ENCODE results near the gene ADD2. TPM values are rescaled to one million over a fixed set of nuclear protein-coding genes. Genes with fewer than 3 reads are reported as not detected.

Gene ADD2
- 138 and 223 TPM in 2 replicates for total RNA-seq (2014; rRNA removed; shearing (Covaris generic))
- 34.6 and 40.2 TPM in 2 replicates for polyA plus RNA-seq (2016; fragmentation: Nextera tagmentation; extraction: Ambion mirVana)
- long read RNA-seq, full-length matches to known transcripts = 8 of 19 reads
- long read RNA-seq, partial matches to known transcripts = 0 of 19 reads
- long read RNA-seq, other reads (novel, unspliced or antisense) = 11 of 19 reads

GRCh38 chr2:70767699-70768589 is at the start of gene ADD2:
TSS of gene ADD2 (minus strand) at chr2:70768200. CDS start at chr2:70706408, 61,792 bp downstream.
- Mint-ChIP-seq H3K4me1 (peaks cover 43% of the 10 kb centered on the region), H3K9me3 (no peaks in the 10 kb centered on the region), H3K27ac (peak within 1 kb of the TSS; percentile 97), H3K27me3 (ENCODE audit: insufficient read depth, low read depth, poor library complexity) (peaks cover 14% of the 10 kb centered on the region), H3K4me3 (peak within 1 kb of the TSS; percentile 94), H3K36me3 (ENCODE audit: low read depth) (peaks cover 14% of the 10 kb centered on the region; the same call in 2 of the 3 replicates)
- peak within 1 kb of the TSS; percentile 71 for H3K4me3 ChIP-seq
- ATAC-seq = peak; percentile 74
- H3K27me3 ChIP-seq (ENCODE audit: insufficient read depth) = no peaks in the 10 kb centered on the region
- H3K4me2 ChIP-seq = peak within 1 kb of the TSS; percentile 91
- peaks cover 41% of the 10 kb centered on the region for H3K79me2 ChIP-seq (replicated peaks; ENCODE audit: insufficient read depth)
- H3K36me3 ChIP-seq (ENCODE audit: insufficient read depth) = no peaks in the 10 kb centered on the region
- DNase-seq (ENCODE audit: low spot score) = peak; percentile 83
- peaks cover 38% of the 10 kb centered on the region for H3K4me1 ChIP-seq (ENCODE audit: insufficient read depth)
- TF ChIP-seq, protein P1, sequence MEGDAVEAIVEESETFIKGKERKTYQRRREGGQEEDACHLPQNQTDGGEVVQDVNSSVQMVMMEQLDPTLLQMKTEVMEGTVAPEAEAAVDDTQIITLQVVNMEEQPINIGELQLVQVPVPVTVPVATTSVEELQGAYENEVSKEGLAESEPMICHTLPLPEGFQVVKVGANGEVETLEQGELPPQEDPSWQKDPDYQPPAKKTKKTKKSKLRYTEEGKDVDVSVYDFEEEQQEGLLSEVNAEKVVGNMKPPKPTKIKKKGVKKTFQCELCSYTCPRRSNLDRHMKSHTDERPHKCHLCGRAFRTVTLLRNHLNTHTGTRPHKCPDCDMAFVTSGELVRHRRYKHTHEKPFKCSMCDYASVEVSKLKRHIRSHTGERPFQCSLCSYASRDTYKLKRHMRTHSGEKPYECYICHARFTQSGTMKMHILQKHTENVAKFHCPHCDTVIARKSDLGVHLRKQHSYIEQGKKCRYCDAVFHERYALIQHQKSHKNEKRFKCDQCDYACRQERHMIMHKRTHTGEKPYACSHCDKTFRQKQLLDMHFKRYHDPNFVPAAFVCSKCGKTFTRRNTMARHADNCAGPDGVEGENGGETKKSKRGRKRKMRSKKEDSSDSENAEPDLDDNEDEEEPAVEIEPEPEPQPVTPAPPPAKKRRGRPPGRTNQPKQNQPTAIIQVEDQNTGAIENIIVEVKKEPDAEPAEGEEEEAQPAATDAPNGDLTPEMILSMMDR (conservative IDR thresholded peaks at IDR 0.05; ENCODE audit: low read depth in 2 of 2) = peak; percentile 19 to 75; a peak in 2 of 4 replicates
- TF ChIP-seq ETS1 (IDR thresholded peaks at IDR 0.05) = no peak
- no peak for TF ChIP-seq EZH2 (IDR thresholded peaks at IDR 0.05; ENCODE audit: low read depth, unreplicated experiment)
- TF ChIP-seq, protein P2, sequence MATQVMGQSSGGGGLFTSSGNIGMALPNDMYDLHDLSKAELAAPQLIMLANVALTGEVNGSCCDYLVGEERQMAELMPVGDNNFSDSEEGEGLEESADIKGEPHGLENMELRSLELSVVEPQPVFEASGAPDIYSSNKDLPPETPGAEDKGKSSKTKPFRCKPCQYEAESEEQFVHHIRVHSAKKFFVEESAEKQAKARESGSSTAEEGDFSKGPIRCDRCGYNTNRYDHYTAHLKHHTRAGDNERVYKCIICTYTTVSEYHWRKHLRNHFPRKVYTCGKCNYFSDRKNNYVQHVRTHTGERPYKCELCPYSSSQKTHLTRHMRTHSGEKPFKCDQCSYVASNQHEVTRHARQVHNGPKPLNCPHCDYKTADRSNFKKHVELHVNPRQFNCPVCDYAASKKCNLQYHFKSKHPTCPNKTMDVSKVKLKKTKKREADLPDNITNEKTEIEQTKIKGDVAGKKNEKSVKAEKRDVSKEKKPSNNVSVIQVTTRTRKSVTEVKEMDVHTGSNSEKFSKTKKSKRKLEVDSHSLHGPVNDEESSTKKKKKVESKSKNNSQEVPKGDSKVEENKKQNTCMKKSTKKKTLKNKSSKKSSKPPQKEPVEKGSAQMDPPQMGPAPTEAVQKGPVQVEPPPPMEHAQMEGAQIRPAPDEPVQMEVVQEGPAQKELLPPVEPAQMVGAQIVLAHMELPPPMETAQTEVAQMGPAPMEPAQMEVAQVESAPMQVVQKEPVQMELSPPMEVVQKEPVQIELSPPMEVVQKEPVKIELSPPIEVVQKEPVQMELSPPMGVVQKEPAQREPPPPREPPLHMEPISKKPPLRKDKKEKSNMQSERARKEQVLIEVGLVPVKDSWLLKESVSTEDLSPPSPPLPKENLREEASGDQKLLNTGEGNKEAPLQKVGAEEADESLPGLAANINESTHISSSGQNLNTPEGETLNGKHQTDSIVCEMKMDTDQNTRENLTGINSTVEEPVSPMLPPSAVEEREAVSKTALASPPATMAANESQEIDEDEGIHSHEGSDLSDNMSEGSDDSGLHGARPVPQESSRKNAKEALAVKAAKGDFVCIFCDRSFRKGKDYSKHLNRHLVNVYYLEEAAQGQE (IDR thresholded peaks at IDR 0.05; ENCODE audit: unreplicated experiment) = no peak
- no peak for TF ChIP-seq ZNF462 (CRISPR knock-in tag; IDR thresholded peaks at IDR 0.05)
- peak; percentile 85 for TF ChIP-seq POLR2AphosphoS5 (IDR thresholded peaks at IDR 0.05; ENCODE audit: low read depth)
- TF ChIP-seq JUNB (IDR thresholded peaks at IDR 0.05; ENCODE audit: unreplicated experiment) = no peak
- no peak for TF ChIP-seq ZNF114 (CRISPR knock-in tag; IDR thresholded peaks at IDR 0.05)
- TF ChIP-seq EZH2phosphoT487 (IDR thresholded peaks at IDR 0.05; ENCODE audit: unreplicated experiment) = no peak
- H3K9me2 ChIP-seq (ENCODE audit: insufficient read depth) = peaks cover 7% of the 10 kb centered on the region; the same call in 1 of the 2 replicates
- peak within 1 kb of the TSS; percentile 98 for H3K27ac ChIP-seq (ENCODE audit: low read depth)
- H4K20me1 ChIP-seq (replicated peaks; ENCODE audit: insufficient read depth) = peaks cover 13% of the 10 kb centered on the region
- peaks cover 6% of the 10 kb centered on the region for H3F3A ChIP-seq (replicated peaks; ENCODE audit: low read depth)
- H2AFZ ChIP-seq = peak within 1 kb of the TSS; percentile 94

All from GM23338 (cell line).